Muscle layer of colon (tissue), 2 donors: ENCODE data around the gene TOPBP1.
"Not testable (repeated sequence)": the region's sequence is repeated elsewhere in the genome, so short reads cannot be mapped to it uniquely, and the experiment has no call there.

Experiments used
- H3K27ac ChIP-seq: one replicate; pipeline ENCODE4 v1.7.0; 2013; ENCODE audit warnings: low read depth, mild to moderate bottlenecking, low read length, moderate library complexity
- H3K27me3 ChIP-seq, 2 donors: one replicate each; pipeline ENCODE4 v1.7.0; 2013; ENCODE audit warnings: low read length in 2 of 2, mild to moderate bottlenecking in 2 of 2; ENCODE audit not compliant: insufficient read depth in 2 of 2, control insufficient read depth in 1 of 2
- H3K36me3 ChIP-seq: one replicate; pipeline ENCODE4 v1.7.0; 2013; ENCODE audit warnings: mild to moderate bottlenecking, low read length; ENCODE audit not compliant: insufficient read depth
- H3K4me1 ChIP-seq: one replicate; pipeline ENCODE4 v1.7.0; 2013; ENCODE audit warnings: mild to moderate bottlenecking, low read length; ENCODE audit not compliant: insufficient read depth
- H3K4me3 ChIP-seq, 2 donors: one replicate each; pipeline ENCODE4 v1.7.0; 2013; ENCODE audit warnings: low read length in 2 of 2, low read depth in 1 of 2, mild to moderate bottlenecking in 1 of 2, moderate library complexity in 1 of 2
- H3K9ac ChIP-seq: one replicate; pipeline ENCODE4 v1.7.0; 2013; ENCODE audit warnings: low read length
- H3K9me3 ChIP-seq: one replicate; pipeline ENCODE4 v1.7.0; 2013; ENCODE audit warnings: mild to moderate bottlenecking, low read length
- donor health status: abdominal sarcoma.
- donor health status: Adenocarcinoma of cecum.

Gene TOPBP1

GRCh38 chr3:133694288-133695268 lies 32.8 kb upstream of the TOPBP1 start:
- no peaks in the 10 kb centered on the region for H3K4me1 ChIP-seq
- H3K27ac ChIP-seq: no peak overlapping the region
- H3K9me3 ChIP-seq: no peaks in the 10 kb centered on the region
- no peak overlapping the region for H3K4me3 ChIP-seq
- H3K9ac ChIP-seq: no peak overlapping the region
- no peaks in the 10 kb centered on the region for H3K27me3 ChIP-seq
- H3K36me3 ChIP-seq: no peaks in the 10 kb centered on the region

GRCh38 chr3:133693821-133694220 lies 32.1 kb upstream of the TOPBP1 start:
- Histone ChIP-seq H3K4me3 (no peak overlapping the region), H3K27ac (no peak overlapping the region), H3K9ac (no peak overlapping the region), H3K4me1 (no peaks in the 10 kb centered on the region), H3K27me3 (no peaks in the 10 kb centered on the region), H3K9me3 (no peaks in the 10 kb centered on the region), H3K36me3 (no peaks in the 10 kb centered on the region)

GRCh38 chr3:133692759-133693158 lies 31.0 kb upstream of the TOPBP1 start:
- H3K9me3 ChIP-seq: no peaks in the 10 kb centered on the region
- H3K4me1 ChIP-seq: no peaks in the 10 kb centered on the region
- no peak overlapping the region for H3K4me3 ChIP-seq
- H3K36me3 ChIP-seq: no peaks in the 10 kb centered on the region
- no peaks in the 10 kb centered on the region for H3K27me3 ChIP-seq
- H3K27ac ChIP-seq: no peak overlapping the region
- no peak overlapping the region for H3K9ac ChIP-seq

GRCh38 chr3:133691273-133692107 lies 29.7 kb upstream of the TOPBP1 start:
- Histone ChIP-seq H3K4me3 (no peak overlapping the region), H3K9ac (no peak overlapping the region), H3K27ac (no peak overlapping the region), H3K27me3 (no peaks in the 10 kb centered on the region), H3K36me3 (no peaks in the 10 kb centered on the region), H3K9me3 (no peaks in the 10 kb centered on the region), H3K4me1 (no peaks in the 10 kb centered on the region)

- H3K9me3 ChIP-seq, H3K4me3 ChIP-seq, H3K36me3 ChIP-seq, H3K9ac ChIP-seq, H3K27ac ChIP-seq, H3K4me1 ChIP-seq: not testable (repeated sequence)
- peaks cover 1 to 23% of the 10 kb centered on the region in 2 donors for H3K27me3 ChIP-seq
Measured at GRCh38 chr3:133677993-133678392, 16.3 kb upstream of the TOPBP1 start.

GRCh38 chr3:133676336-133677118 lies 14.8 kb upstream of the TOPBP1 start:
- Histone ChIP-seq H3K27ac (no peak overlapping the region), H3K4me1 (no peaks in the 10 kb centered on the region), H3K4me3 (no peak overlapping the region), H3K36me3 (no peaks in the 10 kb centered on the region), H3K9me3 (no peaks in the 10 kb centered on the region), H3K9ac (no peak overlapping the region), H3K27me3 (peaks cover 3 to 23% of the 10 kb centered on the region in 2 donors)

GRCh38 chr3:133675631-133676335 lies 14.0 kb upstream of the TOPBP1 start:
- Histone ChIP-seq H3K9me3 (no peaks in the 10 kb centered on the region), H3K27ac (no peak overlapping the region), H3K4me1 (no peaks in the 10 kb centered on the region), H3K36me3 (no peaks in the 10 kb centered on the region), H3K27me3 (peaks cover 3 to 23% of the 10 kb centered on the region in 2 donors), H3K9ac (no peak overlapping the region), H3K4me3 (no peak overlapping the region)

GRCh38 chr3:133674290-133674919 lies 12.7 kb upstream of the TOPBP1 start:
- no peaks in the 10 kb centered on the region for H3K36me3 ChIP-seq
- H3K4me3 ChIP-seq: no peak overlapping the region
- no peak overlapping the region for H3K9ac ChIP-seq
- no peaks in the 10 kb centered on the region for H3K9me3 ChIP-seq
- H3K4me1 ChIP-seq: no peaks in the 10 kb centered on the region
- H3K27ac ChIP-seq: no peak overlapping the region
- peaks cover 3 to 23% of the 10 kb centered on the region in 2 donors for H3K27me3 ChIP-seq

- no peaks in the 10 kb centered on the region for H3K36me3 ChIP-seq
- H3K4me3 ChIP-seq: no peak overlapping the region
- H3K27ac ChIP-seq: no peak overlapping the region
Measured at GRCh38 chr3:133673746-133674145, 12.0 kb upstream of the TOPBP1 start.

GRCh38 chr3:133672461-133672860 lies 10.7 kb upstream of the TOPBP1 start:
- Histone ChIP-seq H3K9ac (no peak overlapping the region), H3K27me3 (peaks cover 3 to 23% of the 10 kb centered on the region in 2 donors), H3K36me3 (no peaks in the 10 kb centered on the region), H3K27ac (no peak overlapping the region), H3K4me1 (no peaks in the 10 kb centered on the region), H3K4me3 (no peak overlapping the region), H3K9me3 (no peaks in the 10 kb centered on the region)

More at GRCh38 chr3:133673746-133674145, 12.0 kb upstream of the TOPBP1 start:
- Histone ChIP-seq H3K4me1 (no peaks in the 10 kb centered on the region), H3K9ac (no peak overlapping the region), H3K9me3 (no peaks in the 10 kb centered on the region), H3K27me3 (peaks cover 3 to 23% of the 10 kb centered on the region in 2 donors)
